Activated CD4-positive, alpha-beta T cell treated with anti-CD3 and anti-CD28 coated beads, Interleukin-2, amount 50 U/mL, for 24 hours (primary cell): Measurements from ENCODE around the gene UQCR10.

ENCODE experiments used
- DNase-seq, 2 donors: peaks; one replicate each; pipeline ENCODE4 v3.0.0-alpha.2; 2020; ENCODE audit warnings: low read depth in 1 of 2, low spot score in 1 of 2

UQCR10 gene

GRCh38 chr22:29762263-29762662, 4.9 kb upstream of the UQCR10 start:
- DNase-seq = no peak

DNA sequence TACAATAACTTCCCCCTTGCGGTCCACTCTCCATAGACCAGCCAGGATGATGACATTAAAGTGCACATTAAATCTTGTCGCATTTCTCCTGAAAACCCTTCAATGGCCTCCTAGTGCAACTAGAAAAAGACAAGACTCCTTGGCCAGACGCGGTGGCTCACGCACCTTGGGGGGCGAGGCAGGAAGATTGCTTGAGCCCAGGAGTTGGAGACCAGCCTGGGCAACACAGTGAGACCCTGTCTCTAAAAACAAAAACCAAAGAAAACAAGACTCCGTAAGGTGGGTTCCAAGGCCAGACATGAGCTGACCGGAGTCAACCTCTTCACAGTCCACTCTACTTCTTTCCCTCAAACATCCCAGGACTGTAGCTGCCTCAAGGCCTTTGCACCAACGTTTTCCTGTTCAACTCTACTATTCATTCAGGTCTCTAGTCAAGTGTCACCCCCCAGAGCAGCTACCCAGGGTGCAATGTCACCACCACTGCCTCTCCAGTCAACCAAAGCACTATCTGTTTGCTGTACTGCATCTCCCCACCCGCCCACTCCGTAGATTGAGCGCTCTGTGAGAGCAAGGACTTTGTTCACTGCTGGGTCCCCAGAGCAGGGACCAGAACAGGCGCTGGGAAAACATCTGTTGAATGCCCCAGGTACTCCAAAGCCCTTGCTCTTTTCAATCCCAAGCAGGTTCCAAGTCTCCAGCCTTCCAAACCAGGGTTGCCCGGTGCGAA, 1.1 kb upstream of the UQCR10 start:
- DNase-seq = peak in 1 of 2 donors; percentile 3

- peak; percentile 74 to 91 for DNase-seq
Observed at GRCh38 chr22:29766632-29767170, 468 bp upstream of the UQCR10 start, which contains the start of gene ZMAT5. Gene ZMAT5 (minus strand): TSS chr22:29767007. CDS start chr22:29748544, 18,463 bp downstream.

DNA sequence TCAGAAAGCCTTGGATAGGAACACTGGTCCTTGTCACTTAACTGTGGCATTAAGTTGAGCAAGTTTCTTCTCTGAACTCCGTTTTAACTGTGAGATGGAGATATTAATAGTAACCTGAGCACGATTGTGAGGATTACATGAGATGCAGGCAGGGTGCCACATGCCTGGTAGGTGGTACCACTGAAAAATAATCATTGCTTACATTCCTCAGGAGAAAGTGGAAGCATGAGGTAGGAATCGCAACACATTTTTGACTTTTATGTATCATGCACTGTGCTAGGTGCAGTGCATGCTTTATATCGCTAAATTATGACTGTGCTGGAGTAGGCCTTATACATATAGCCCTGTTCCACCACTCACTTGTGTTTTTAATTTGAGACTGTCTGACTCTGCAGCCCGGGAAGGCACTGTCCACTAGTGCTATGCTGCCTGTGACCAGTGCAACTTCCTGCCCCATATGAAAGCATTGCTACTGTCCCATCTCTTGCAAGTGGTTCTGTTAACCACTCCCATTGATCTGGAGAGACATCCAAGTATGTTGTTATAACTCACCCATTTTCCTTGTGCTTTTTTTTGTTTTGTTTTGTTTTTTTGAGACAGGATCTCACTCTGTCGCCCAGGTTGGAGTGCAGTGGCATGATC, 1.0 kb downstream of the UQCR10 start:
- DNase-seq = no peak

GRCh38 chr22:29769723-29770321, 2.7 kb downstream of the UQCR10 start:
- no peak for DNase-seq

DNA sequence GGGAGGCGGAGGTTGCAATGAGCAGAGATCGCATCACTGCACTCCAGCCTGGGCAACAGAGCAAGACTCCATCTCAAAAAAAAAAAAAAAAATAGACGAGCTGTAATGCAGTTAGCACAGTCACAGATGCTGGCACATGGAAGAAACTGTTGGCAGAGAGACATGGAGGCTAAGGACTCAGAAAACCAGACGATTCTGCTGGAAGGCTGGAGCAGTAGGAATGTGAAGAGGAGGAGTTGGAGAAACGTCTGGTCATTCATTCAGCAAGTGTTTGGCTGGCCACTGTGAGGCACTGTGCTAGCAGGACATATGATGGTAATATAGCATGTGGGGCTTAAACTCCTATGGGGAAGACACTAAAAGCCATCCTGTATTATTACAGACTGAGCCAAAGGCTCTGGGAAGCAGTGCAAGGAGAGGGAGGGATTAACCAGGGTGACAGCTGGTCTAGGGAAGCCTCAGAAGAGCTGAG, 5.0 kb downstream of the UQCR10 start:
- DNase-seq = no peak

DNA sequence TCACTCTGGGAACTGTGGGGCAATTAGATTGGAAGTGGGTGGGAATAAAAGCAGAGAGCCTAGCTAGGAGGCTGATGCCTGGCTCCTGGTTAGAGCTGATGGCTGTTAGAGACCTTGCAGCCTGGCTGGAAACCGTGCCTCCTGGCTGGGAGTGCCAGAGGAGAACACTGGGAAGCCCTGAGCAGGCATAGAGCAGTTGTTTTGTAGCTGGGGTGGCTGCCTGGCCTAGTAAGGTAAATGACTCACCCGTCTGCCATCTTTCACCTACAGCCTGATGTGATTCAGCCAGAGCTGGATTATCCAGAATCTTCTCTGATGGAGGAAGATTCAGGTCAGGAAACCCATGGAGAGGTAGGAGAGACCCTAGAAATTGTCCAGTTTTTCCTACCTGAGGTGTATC, 6.1 kb downstream of the UQCR10 start:
- DNase-seq = no peak

DNA sequence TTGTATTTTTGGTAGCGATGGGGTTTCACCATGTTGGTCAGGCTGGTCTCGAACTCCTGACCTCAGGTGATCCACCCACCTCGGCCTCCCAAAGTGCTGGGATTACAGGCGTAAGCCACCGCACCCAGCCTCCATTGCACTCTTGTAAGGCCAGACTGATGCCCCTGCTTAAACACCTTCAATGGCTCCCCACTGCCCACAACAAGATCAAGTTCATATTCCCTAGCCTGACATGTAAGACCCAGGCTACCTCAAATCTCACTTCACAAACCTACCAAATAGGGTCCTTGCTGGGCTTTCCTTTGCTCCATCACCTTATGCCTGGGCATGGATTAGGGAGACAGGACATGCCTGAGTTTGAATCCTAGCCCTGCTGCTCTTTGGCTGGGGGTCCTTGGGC, 13.1 kb downstream of the UQCR10 start:
- no peak for DNase-seq

- DNase-seq = no peak
Observed at GRCh38 chr22:29780748-29781676, 13.8 kb downstream of the UQCR10 start.

GRCh38 chr22:29782061-29782845, 15.1 kb downstream of the UQCR10 start:
- DNase-seq = no peak

DNA sequence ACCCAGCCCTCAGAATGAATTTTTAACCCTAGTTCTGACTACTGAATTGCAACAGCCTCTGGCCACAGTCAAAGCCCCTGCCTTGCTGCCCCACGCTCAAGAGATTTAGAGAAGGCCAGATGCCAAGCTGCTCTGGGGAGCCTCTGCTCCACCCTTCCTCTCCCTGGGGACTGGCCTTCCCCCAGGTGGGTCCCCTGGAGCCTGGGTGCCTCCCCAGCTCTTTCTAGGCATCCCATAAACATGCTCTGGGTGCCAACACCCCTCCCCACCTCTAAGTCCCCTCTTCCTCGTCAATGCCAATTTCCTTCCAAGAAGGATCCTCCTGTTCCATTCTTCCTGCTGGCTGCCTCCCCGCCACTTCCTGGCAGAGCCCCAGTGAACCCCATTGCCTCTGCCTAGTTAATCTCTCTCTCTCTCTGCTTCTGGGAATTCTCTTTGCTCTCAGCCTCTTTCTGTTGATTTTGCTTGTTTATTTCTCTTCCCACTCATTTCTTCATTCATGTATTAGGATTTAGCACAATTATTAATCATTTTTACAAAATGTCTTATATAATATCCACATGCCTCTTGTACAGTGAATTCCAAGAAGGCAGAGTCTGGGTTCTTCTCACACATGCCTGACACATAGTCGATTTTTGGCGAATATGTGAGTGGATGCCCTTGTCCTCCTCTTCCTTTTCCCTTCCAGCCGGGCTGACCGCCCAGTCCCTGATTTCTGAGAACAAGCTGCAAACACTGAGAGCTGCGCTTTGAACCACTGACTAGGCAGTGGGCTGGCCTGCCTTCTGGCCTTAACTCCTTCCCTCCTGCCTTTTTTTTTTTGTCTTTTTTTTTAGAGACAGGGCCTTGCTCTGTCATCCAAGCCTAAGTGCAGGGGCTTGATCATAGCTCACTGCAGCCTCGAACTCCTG, 17.5 kb downstream of the UQCR10 start:
- DNase-seq = no peak

DNA sequence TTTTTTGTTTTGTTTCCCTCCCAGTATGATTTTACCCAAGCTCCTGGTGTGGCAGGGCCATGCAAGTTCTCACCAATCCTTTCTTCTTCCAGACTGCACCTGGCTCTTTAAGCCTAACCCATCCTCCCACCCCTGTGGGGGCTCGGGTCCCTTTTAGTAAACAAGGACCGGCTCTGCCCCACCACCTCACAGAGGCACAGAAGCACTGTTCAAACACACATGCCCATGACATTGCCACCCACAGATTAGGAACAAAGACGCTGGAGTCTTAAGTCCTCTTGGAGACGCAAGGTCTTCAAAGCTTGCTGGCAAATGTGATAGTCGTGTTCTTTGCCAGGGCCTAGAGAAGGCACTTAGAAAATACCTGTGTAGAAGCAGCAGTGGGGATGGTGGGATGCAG, 18.9 kb downstream of the UQCR10 start:
- no peak for DNase-seq

DNA sequence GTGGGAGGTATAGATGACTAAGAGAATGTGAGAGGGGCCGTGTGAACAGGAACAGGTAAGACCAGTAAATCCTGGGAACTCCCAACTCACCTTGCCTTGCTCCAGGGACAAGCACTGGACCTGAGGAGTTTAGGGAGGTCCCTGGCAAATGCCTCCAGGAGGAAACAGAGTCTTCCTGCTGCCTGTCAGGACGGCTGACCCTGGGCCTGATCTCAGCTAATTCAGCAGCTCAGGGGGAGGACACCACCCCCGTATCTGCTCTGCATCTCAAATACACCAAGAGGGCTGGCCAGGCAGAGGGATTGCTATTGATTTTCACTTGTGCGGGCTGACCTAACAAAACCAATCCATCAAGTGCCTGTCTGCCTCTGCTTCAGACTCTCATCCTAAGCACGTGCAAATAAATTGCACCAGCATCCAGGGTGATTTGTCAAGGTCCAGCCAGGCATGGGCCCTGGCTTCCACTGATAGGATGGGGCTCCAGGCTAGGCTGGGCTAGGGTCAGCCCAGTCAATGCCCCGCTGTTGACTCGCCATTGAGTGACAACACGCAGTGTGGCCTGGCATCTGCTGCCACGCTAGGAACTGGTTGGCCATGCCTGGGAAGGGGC, 20.3 kb downstream of the UQCR10 start:
- DNase-seq = no peak

DNA sequence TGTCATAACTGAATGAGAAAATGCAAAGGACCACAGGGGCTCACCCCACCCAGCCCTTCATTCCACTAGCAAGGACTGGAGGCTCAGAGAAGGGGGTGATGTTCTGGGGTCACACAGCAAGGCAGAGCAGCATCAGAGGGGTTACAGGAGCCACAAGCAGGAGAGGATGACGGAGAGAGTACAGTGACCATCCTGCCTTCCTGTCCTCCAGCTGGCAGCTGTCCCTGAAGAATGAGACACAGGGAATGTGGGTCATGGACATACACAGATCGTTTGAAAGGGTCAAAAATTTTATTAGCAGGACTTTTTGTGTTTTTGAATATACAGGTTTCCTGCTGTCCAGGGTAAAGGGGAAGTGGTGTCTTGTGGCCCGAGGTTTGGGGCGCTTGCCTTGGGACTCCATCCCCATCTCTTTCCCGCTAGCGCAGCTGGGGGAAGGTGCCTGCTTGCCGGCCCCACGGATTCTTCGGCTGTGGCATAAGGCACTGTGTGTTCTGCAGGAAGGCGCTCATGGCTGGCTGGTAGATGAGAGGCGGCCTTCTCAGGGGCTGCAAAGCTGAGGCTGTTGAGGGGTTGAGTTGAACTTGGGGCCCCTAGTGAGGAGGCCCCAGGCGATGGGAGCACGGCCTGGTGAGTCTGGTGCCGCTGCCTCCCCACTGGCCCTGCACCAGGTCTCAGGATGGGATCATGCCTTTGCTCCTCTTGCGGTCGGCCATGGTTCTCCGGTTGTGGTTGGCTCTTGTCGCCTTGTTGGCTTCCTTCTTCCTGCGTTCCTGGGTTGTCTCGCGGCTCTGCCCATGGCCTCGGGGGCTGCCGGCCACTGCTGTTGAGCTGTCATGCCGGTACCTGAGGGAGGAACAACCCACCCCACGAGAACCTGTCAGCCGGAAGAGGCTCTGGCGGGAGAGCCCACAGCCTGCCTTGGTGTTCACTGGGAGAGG, 21.4 kb downstream of the UQCR10 start:
- no peak for DNase-seq

DNA sequence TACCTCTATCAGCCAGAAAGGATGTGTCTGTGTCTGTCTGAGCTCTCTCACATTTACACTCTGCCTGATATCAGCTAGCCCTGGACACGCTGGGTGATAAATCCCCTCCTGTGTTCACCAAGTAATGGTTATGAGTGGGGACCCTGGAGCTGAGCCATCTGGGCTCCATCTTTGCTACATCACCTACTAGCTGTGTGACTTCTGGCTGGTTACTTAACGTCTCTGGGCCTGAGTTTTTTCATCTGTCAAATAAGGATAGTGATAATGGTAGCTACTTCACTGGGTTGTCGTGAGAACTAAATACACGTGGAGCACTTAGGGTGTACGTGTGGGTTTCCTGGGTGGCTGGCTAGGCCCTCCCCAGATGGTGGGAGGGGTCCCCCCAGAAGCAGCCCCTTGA, 22.9 kb downstream of the UQCR10 start:
- DNase-seq = no peak

DNA sequence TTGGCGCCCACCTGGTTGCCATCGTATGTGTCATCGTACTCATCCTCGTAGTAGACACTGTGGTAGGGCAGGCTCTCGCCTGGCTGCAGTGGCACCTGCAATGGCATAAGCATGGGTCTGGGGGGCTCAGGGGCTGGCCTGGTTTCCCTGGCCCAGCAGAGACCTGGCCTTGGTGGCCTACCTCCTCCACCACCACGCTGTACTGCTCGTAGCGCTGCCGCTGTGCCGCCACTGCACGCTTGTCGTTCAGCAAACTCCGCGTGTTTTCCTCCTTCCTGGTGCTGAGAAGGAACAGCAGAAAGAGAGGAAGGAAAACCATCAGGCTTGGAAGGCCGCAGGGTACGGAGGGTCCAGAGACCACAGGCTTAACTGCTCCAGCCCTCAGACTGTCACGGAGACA, 26.2 kb downstream of the UQCR10 start:
- DNase-seq = no peak

- DNase-seq = no peak
Observed at GRCh38 chr22:29795663-29796062, 28.5 kb downstream of the UQCR10 start.

DNA sequence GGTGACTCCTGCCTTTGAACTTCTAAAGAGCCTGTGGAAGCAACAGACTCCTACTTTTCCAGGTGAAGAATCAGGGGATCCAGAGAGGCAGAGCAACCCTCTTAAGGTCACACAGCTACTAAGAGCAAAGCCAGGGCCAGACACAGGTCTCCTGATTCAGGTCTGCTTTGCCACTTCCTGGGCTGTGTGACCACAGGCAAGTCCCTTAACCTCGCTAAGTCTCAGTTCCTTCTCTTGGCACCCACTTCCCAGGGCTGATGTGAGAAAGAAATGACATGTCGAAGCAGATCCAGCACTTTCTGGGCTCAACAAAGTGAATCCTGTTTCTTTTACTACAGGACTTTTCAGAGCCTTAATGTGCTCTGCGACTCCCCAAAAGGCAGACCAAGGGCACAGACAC, 30.2 kb downstream of the UQCR10 start:
- DNase-seq = no peak
